ENCODE results near the gene EEF2K.
A peak's percentile ranks its signal among the peaks of the same experiment; 100 is the strongest.

The EEF2K gene

DNA sequence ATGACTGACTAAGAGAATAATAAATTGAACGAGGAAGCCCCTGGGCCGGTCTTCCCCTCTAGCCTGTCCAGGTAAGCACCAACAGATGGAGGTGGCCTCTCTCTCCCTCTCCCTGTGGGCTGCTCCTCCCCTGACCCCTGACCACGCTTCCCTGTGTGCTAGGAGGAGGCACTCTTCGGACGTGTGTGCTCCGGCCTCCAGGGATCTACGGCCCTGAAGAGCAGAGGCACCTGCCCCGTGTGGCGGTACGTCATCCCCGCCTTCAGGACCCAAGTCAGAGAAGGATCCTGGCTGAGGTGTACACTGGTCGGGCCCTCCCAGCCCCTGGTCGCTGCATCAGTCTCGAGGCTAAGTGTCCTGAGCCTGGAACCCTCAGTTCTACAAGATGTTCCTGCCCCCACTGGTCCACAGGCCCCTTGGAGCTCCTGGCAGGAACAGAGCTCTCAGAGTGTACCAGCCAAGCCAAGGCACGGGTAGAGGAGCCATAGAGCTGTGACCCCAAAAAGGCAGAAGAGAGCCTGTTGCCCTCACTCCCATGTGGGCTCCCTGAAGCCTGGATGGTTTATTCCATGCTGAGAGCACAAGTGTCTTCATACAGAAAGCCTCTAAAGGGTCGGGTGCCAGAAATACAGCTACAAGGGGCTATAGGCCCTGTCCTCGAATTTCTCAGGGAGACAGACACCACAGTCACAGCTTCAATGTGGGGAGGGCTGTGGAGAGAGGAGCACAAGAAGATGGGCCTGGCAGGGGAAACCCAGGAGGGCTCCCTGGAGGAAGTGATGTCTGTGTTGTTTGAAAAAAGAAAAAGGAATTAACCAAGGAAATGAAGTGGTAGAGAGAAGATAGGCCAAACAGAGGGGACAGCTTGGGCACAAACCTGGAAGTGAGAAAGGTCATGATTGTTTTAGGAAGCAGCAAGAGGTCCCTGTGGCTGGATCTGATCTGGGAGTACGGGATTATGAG lies 27.8 kb upstream of the EEF2K start:
- Histone ChIP-seq H3K4me3 (ENCODE audit: low read length) (no peak overlapping the region), H3K27me3 (ENCODE audit: insufficient read depth, low read length) (no peaks in the 10 kb centered on the region), H3K27ac (ENCODE audit: low read depth, low read length) (no peak overlapping the region), H3K4me1 (ENCODE audit: insufficient read depth, low read length) (no peaks in the 10 kb centered on the region), H3K9ac (ENCODE audit: low read depth, low read length) (no peak overlapping the region), H3K9me3 (ENCODE audit: insufficient read depth, low read depth, low read length) (no peaks in the 10 kb centered on the region), H3K36me3 (ENCODE audit: insufficient read depth, low read length) (no peaks in the 10 kb centered on the region)
- 86% methylated on average over 18 of the region's 18 CpGs for WGBS

DNA sequence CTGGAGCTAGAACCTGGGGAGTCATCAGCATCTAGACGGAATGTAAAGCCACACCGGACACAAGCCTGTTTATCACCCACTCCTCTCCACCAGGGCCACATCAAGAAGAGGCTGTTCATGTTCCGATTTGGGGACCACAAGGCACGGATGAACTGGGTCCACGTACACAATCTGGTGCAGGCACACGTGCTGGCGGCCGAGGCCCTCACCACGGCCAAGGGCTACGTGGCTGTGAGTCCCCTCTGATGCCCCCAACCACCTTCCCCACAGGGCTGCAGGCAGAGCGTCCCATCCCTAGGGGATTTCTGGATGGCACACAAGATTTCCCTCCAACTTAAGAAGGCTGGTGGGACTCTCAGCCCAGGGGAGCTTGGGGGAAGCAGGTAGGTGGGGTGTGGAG lies 24.7 kb upstream of the EEF2K start:
- WGBS, result 90% methylated on average over 11 of the region's 11 CpGs
- H3K4me3 ChIP-seq (ENCODE audit: low read length), result no peak overlapping the region
- no peak overlapping the region for H3K27ac ChIP-seq (ENCODE audit: low read depth, low read length)
- no peaks in the 10 kb centered on the region for H3K9me3 ChIP-seq (ENCODE audit: insufficient read depth, low read depth, low read length)
- no peaks in the 10 kb centered on the region for H3K4me1 ChIP-seq (ENCODE audit: insufficient read depth, low read length)
- H3K36me3 ChIP-seq (ENCODE audit: insufficient read depth, low read length), result no peaks in the 10 kb centered on the region
- no peak overlapping the region for H3K9ac ChIP-seq (ENCODE audit: low read depth, low read length)
- H3K27me3 ChIP-seq (ENCODE audit: insufficient read depth, low read length), result no peaks in the 10 kb centered on the region

DNA sequence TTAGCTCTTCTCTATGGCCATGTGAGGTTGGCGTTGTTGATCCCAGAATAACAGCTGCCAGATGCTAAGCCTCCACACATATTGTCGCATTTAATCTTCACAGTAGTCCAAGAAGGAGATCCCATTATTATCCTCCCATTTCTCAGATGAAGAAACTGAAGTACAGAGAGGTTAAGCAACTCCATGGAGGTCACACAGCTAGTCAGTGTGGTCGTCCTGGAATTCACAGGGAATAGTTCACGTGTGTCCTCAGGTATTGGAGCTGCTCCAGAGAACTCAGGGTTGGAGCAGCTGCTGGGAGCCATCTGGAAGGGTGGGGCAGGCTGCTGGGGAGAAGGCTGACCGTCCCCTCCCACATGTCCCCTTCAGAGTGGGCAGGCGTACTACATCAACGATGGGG lies 24.2 kb upstream of the EEF2K start:
- Histone ChIP-seq H3K27me3 (ENCODE audit: insufficient read depth, low read length) (no peaks in the 10 kb centered on the region), H3K36me3 (ENCODE audit: insufficient read depth, low read length) (no peaks in the 10 kb centered on the region), H3K27ac (ENCODE audit: low read depth, low read length) (no peak overlapping the region), H3K4me1 (ENCODE audit: insufficient read depth, low read length) (no peaks in the 10 kb centered on the region), H3K9me3 (ENCODE audit: insufficient read depth, low read depth, low read length) (no peaks in the 10 kb centered on the region), H3K4me3 (ENCODE audit: low read length) (no peak overlapping the region), H3K9ac (ENCODE audit: low read depth, low read length) (no peak overlapping the region)
- 90% methylated on average over 7 of the region's 7 CpGs for WGBS

DNA sequence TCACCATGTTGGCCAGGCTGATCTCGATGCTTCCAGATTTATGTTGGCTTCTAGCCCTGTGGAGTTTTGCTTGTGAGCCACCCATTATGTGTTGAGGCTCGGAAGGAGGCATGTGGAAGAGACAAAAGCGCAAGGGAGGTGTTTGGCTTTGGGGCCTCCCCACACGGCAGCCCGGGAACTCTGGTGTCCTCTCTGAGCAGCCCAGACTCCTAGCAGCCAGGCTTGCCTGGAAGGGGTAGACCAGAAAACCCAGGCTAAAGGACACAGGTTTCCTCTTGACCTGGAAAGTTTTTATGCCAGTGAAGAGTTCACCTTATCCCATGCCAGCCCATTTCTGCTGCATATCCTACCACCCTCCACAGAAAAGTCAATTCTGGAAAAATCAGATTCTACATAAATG lies 22.7 kb upstream of the EEF2K start:
- 93% methylated on average over 5 of the region's 5 CpGs for WGBS
- H3K36me3 ChIP-seq (ENCODE audit: insufficient read depth, low read length), result no peaks in the 10 kb centered on the region

DNA sequence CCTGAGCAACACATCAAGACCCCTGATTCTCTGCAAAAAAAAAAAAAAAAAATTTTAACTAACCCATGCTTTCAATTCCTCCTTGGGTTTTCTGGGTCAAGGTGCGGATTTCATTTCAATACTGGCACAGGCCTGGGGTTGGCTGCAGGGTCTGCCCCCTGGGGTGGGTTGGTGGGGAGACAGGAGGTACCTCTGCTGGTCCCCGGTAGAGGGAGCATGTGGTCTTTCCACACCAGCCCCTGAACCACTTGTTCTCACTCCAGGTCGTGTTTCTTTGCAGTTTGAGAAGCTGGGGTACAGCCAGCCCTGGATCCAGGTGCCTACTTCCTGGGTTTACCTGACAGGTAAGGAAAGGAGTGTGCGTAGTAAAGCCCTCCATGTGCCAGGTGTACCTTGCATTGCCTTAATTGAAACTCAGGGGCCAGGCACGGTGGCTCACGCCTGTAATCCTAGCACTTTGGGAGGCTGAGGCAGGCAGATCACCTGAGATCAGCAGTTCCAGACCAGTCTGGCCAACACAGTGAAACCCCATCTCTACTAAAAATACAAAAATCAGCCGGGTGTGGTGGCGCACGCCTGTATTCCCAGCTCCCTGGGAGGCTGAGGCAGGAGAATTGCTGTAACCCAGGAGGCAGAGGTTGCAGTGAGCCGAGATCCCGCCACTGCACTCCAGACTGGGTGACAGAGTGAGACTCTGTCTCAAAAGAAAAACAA lies 22.0 kb upstream of the EEF2K start:
- Histone ChIP-seq H3K9me3 (ENCODE audit: insufficient read depth, low read depth, low read length) (no peaks in the 10 kb centered on the region), H3K4me1 (ENCODE audit: insufficient read depth, low read length) (no peaks in the 10 kb centered on the region)

More for the DNA sequence above, 22.7 kb upstream of the EEF2K start:
- no peaks in the 10 kb centered on the region for H3K4me1 ChIP-seq (ENCODE audit: insufficient read depth, low read length)
- H3K27ac ChIP-seq (ENCODE audit: low read depth, low read length), result no peak overlapping the region
- no peak overlapping the region for H3K9ac ChIP-seq (ENCODE audit: low read depth, low read length)
- no peak overlapping the region for H3K4me3 ChIP-seq (ENCODE audit: low read length)
- H3K27me3 ChIP-seq (ENCODE audit: insufficient read depth, low read length), result no peaks in the 10 kb centered on the region
- no peaks in the 10 kb centered on the region for H3K9me3 ChIP-seq (ENCODE audit: insufficient read depth, low read depth, low read length)

DNA sequence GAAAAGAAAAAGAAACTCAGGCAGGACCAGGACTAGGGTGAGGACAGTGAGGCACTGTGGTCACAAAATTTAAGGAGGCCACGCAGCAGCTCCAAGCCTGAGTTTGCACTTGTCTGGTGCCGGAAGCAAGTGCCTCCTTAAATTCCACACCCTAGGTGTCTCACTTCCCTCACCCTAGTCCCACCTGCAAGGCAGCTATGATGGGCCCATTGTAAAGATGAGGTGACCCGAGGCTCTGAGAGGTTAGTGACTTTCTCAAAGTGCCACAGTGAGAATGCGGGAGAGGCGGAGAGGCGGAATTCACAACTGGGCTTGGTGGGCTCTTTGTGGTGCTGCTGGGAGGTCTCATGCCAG lies 21.5 kb upstream of the EEF2K start:
- Histone ChIP-seq H3K27ac (ENCODE audit: low read depth, low read length) (no peak overlapping the region), H3K36me3 (ENCODE audit: insufficient read depth, low read length) (no peaks in the 10 kb centered on the region), H3K27me3 (ENCODE audit: insufficient read depth, low read length) (peaks cover 7% of the 10 kb centered on the region; the same call in 1 of the 2 replicates), H3K4me1 (ENCODE audit: insufficient read depth, low read length) (0 out of 2 replicates have a peak, but pooled peaks cover 3% of the 10 kb centered on the region), H3K9me3 (ENCODE audit: insufficient read depth, low read depth, low read length) (no peaks in the 10 kb centered on the region), H3K4me3 (ENCODE audit: low read length) (no peak overlapping the region), H3K9ac (ENCODE audit: low read depth, low read length) (no peak overlapping the region)
- 84% methylated on average over 6 of the region's 6 CpGs for WGBS

More for the DNA sequence above, 22.0 kb upstream of the EEF2K start:
- no peak overlapping the region for H3K27ac ChIP-seq (ENCODE audit: low read depth, low read length)
- H3K36me3 ChIP-seq (ENCODE audit: insufficient read depth, low read length), result no peaks in the 10 kb centered on the region
- 87% methylated on average over 11 of the region's 11 CpGs for WGBS
- H3K9ac ChIP-seq (ENCODE audit: low read depth, low read length), result no peak overlapping the region
- no peak overlapping the region for H3K4me3 ChIP-seq (ENCODE audit: low read length)
- peaks cover 2% of the 10 kb centered on the region; the same call in 1 of the 2 replicates for H3K27me3 ChIP-seq (ENCODE audit: insufficient read depth, low read length)

DNA sequence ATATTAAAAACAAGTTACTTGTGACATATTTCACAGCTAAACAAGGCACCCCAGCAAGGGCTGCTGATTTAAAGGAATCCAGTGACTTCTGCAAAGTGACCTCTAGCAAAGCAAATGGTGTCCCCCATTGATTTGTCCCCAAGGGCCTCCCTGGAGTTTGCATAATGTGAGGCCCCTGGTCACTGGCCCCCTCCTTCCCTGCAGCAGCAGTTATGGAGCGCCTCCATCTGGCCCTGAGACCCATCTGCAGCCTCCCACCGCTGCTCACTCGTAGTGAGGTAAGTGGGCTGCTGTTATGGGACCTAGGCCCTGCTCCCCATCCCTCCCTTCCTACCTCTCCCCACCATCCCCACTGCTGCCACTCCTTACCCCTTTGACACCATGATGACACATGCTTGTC lies 19.6 kb upstream of the EEF2K start:
- Histone ChIP-seq H3K36me3 (ENCODE audit: insufficient read depth, low read length) (no peaks in the 10 kb centered on the region), H3K4me3 (ENCODE audit: low read length) (no peak overlapping the region), H3K27me3 (ENCODE audit: insufficient read depth, low read length) (peaks cover 13% of the 10 kb centered on the region; the same call in 1 of the 2 replicates), H3K27ac (ENCODE audit: low read depth, low read length) (no peak overlapping the region), H3K9ac (ENCODE audit: low read depth, low read length) (no peak overlapping the region), H3K9me3 (ENCODE audit: insufficient read depth, low read depth, low read length) (no peaks in the 10 kb centered on the region), H3K4me1 (ENCODE audit: insufficient read depth, low read length) (0 out of 2 replicates have a peak, but pooled peaks cover 3% of the 10 kb centered on the region)
- 58% methylated on average over 3 of the region's 3 CpGs for WGBS

DNA sequence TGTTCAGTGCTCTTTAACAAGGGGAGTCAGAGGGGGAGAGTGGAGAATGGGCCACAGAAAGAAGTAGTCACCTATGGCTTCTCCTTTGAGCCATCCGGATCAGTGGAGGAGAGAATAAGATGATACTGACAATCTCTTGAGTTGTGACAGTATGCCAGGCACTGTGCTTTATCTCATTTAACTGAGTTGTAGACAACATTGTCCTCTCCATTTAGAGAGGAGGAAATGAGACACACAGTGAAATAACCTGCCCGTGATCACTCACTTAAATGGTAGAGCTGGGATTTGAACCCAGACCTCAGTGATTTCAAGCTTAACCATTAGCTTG lies 17.8 kb upstream of the EEF2K start:
- Histone ChIP-seq H3K9me3 (ENCODE audit: insufficient read depth, low read depth, low read length) (no peaks in the 10 kb centered on the region), H3K9ac (ENCODE audit: low read depth, low read length) (no peak overlapping the region), H3K27me3 (ENCODE audit: insufficient read depth, low read length) (peaks cover 13% of the 10 kb centered on the region; the same call in 1 of the 2 replicates), H3K27ac (ENCODE audit: low read depth, low read length) (no peak overlapping the region), H3K36me3 (ENCODE audit: insufficient read depth, low read length) (no peaks in the 10 kb centered on the region), H3K4me3 (ENCODE audit: low read length) (no peak overlapping the region), H3K4me1 (ENCODE audit: insufficient read depth, low read length) (peaks cover 10% of the 10 kb centered on the region; the same call in 1 of the 2 replicates)
- WGBS, result 100% methylated on average over 2 of the region's 2 CpGs

DNA sequence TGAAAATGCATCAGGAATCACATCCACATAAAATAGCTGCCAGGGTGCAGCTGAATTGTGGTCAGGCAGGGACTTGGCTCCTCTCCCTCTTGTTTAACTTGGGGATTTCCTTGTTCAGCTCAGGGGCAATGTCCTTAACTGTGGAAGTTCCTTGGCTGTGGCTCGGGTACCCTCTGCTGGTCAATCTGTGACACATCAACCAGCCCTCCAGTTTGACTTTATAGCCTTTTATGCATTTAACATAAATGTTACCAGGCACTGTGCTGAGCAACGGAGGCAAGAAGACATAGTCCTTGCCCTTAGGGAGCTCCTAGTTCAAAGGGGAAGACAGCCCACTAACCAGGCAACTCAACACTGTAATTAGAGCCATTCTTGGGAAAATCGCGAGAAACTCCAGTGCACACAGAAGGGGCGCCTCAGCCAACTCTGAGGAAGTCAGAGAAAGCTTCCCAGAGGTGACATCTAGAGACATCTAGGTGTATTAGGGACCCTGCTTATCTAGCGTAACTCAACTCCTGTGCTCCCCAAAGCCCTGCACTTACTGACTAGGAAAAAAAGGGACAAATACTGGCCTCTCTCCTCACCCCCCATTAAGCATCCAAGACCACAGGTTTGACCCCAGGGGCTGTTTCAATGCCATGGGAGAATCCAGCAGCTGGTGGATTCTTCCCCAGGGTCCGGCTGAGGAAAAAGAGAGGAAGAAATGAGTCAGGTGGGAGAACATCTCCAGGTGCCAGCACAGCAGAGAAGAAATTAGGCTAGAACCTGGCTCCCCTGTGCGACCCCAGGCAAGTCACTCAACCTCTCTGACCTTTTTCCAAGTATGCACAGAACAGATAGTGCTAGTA lies 17.3 kb upstream of the EEF2K start:
- Histone ChIP-seq H3K27ac (ENCODE audit: low read depth, low read length) (no peak overlapping the region), H3K36me3 (ENCODE audit: insufficient read depth, low read length) (no peaks in the 10 kb centered on the region), H3K9me3 (ENCODE audit: insufficient read depth, low read depth, low read length) (no peaks in the 10 kb centered on the region), H3K4me1 (ENCODE audit: insufficient read depth, low read length) (peaks cover 10% of the 10 kb centered on the region; the same call in 1 of the 2 replicates), H3K27me3 (ENCODE audit: insufficient read depth, low read length) (peaks cover 13% of the 10 kb centered on the region; the same call in 1 of the 2 replicates), H3K9ac (ENCODE audit: low read depth, low read length) (no peak overlapping the region), H3K4me3 (ENCODE audit: low read length) (no peak overlapping the region)
- WGBS, result 50% methylated on average over 8 of the region's 8 CpGs

DNA sequence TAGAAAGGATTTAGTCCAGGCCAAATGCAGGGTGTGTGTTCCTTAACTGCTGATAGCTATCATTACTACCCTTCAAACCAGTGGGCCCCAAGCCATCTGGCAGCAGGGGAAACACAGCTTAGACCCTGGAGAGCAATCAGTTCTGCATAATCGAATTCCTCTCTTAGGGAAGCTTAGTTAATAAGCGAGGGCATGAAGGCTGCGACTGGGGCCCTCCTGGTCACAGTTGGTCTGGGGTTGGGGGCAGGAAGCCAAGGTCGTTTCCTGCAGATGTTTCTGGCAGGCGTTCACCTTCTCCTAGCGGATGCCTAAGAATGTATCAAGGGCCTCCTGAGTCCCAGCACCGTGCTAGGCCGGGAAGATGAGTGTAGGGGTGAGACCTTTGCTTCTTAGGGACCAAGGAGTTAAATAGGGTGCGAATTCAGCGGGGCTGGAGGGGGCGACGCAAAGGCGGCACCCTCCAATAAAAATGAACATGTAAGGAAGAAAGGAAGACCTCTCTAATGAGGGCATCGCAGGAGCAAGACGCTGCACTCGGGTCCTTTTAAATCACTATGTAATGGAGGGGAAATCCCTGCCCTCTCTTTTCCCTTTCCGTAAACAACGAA lies 16.5 kb upstream of the EEF2K start:
- WGBS, result 15% methylated on average over 18 of the region's 18 CpGs
- peak overlapping the region; percentile 59; the same call in 1 of the 2 replicates for H3K9ac ChIP-seq (ENCODE audit: low read depth, low read length)
- no peaks in the 10 kb centered on the region for H3K36me3 ChIP-seq (ENCODE audit: insufficient read depth, low read length)
- peak overlapping the region; percentile 81 for H3K4me3 ChIP-seq (ENCODE audit: low read length)
- no peak overlapping the region for H3K27ac ChIP-seq (ENCODE audit: low read depth, low read length)
- H3K9me3 ChIP-seq (ENCODE audit: insufficient read depth, low read depth, low read length), result no peaks in the 10 kb centered on the region
- peaks cover 13% of the 10 kb centered on the region; the same call in 1 of the 2 replicates for H3K27me3 ChIP-seq (ENCODE audit: insufficient read depth, low read length)
- peaks cover 10% of the 10 kb centered on the region; the same call in 1 of the 2 replicates for H3K4me1 ChIP-seq (ENCODE audit: insufficient read depth, low read length)
